Mucosa of gallbladder (tissue), 1 donor: Measurements from ENCODE around the gene RNF213. TPM values are rescaled to one million over a fixed set of nuclear protein-coding genes. Genes with fewer than 3 reads are reported as not detected.
"Not testable (repeated sequence)": the region's sequence is repeated elsewhere in the genome, so short reads cannot be mapped to it uniquely, and the experiment has no call there.

Source experiments
- DNase-seq: peaks from one replicate; pipeline ENCODE4 v3.0.0-alpha.2; 2020; ENCODE audit warnings: low spot score
- total RNA-seq: library from RNA; stranded (reverse); gene quantifications from one replicate; pipeline ENCODE4 v1.2.1, GENCODE V29; 2021
- donor health status: DM: no; HTN: no; CAD: no.

The RNF213 gene
- total RNA-seq, 1 donor from 2014 or later: 147 TPM

DNA sequence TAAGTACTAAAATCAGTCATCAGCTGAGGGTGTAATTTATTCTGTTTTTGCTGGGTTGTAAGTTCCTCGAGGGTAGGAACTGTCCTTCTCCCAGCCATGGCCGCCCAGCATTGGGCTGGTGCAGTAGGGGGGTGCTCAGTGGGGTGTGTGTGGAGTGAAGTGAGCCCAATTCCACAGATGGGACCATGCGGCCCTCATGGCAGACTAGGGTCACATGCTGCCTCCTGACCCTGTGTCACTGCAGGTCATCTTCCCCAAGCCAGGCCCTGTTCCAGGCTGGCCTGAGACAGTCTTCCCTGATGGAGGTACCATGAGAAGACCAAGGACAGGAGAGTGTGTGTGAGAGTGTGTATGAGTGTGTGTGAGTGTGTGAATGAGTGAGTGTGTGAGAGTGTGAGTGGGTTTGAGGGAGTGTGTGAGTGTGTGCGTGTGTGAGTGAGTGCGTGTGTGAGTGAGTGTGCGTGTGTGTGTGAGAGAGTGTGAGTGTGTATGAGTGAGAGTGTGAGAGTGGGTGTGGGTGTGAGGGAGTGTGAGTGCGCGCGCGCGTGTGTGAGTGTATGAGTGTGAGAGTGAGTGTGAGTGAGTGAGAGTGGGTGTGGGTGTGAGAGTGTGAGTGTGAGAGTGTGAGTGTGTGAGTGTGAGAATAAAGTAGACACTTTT lies 36.7 kb upstream of the RNF213 start:
- DNase-seq: no peak

DNA sequence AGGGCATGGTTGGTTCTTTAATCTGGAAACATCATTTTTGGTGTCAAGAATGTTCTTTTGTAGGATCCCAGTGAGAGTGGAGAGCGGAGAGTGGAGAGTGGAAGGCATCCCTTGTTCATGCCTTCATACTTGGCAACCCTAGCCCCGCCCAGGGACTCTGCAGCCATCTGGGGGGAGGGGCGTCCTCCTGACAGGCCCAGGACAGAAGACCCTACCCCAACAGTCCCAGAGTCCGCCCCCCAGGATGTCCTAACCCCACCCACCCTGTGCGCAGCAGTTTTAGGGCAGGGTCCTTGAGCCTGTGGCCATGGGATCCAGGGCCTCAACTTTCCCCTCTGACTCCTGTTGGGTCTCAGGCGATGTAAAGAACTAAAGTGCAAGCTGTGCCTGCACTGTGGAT lies 36.0 kb upstream of the RNF213 start:
- no peak for DNase-seq

DNA sequence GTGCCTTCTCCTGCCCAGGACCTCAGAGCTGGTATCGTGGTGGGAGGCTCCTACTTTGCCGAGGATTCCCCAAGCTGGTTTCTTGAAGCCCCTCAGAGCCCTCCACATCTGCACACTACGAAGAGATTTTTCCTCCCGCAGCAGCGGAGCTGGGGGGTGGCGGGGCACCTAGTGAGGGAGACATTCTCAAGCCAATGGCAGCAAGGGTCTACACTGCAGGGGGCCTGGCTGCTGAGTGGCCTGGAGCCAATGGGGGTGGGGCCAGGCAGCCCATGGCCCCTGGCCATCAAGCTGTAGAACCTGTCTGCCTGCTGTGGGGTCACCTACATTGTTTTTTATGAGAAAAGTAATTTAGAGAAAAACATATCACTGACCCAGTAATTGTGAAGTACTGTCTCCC lies 35.4 kb upstream of the RNF213 start:
- no peak for DNase-seq

DNA sequence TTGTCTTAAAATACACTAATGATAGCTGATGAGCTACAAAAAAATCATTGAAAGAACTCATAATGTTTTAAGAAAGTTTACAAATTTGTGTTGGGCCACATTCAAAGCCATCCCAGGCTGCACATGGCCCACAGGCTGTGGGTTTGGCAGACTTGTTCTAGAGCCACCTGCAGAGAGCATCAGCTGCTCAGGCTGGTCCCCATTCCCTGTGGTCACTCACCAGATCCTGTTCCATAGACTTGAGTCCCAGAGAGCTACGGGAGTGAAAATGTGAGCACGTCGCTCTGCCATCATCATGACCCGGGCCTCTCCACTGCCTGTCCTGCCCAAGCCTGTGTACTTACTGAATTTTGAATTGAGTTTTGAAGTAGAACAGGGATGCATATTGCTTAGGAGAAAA lies 33.5 kb upstream of the RNF213 start:
- no peak for DNase-seq

DNA sequence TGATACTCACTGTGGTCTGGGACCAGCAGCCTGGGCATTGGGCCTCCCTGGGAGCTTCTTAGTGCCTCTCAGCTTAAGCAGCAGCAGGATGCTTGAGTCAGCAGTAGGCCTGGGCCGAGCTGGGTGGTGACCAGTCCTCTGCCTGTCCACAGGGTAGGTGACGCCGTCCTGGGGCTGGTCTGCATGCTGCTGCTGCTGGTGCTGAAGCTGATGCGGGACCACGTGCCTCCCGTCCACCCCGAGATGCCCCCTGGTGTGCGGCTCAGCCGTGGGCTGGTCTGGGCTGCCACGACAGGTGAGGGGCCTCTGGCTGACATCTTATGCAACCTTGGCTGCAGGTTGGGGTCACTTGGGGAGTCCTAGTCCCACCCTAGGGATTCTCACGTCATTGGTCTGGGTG lies 33.0 kb upstream of the RNF213 start:
- no peak for DNase-seq

DNA sequence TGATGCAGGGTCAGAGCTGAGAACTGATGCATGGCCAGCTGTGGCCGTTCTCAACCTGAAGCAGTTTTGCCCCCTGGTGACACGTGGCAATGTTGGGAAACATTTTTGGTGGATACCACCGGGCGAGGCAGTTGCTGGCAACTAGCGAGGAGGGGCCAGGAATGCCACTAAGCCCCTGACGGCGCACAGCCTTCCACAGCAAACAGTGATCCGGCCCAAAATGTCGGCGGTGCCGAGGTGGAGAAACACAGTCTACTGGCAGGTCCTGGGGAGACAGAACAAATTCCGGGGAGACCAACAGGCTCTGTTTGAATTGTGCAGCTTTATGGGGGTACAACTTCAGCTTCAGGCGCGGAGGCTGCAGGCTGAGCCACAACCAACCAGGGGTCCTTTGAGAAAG lies 32.2 kb upstream of the RNF213 start:
- no peak for DNase-seq

DNA sequence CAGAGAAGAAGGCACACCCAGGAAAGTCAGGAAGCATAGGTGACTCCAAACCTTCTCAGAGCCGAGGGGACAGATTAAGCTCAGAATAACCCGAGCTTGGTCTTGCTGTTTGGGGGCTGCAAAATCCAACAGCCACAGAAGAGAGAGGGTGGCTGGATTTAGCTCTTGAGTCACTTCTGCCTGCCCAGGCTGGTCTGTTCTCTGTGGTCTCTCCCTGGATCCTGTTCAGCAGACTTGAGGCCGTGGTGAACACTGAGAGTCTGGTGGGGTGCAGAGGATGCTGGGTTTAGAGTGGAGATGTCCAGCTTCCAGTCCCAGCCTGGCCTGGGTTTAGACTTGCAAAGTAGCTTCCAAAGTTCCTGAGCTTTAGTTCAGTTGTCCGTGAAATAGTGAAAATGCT lies 31.6 kb upstream of the RNF213 start:
- DNase-seq: no peak

DNA sequence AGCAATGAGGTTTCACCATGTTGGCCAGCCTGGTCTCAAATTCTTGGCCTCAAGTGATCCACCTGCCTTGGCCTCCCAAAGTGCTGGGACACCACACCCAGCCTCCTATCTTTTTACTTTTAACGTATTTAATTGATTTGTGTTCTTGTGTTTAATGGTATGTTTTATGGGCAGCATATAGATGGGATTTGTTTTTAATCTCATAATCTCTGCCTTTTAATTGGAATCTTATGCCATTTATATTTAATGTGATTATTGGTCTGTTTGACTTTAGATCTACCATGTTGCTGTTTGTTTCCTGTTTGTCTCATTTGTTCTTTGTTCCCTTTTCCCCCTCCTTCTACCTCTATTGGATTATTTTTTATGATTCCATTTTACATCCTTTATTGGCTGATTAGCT lies 28.2 kb upstream of the RNF213 start:
- no peak for DNase-seq

DNA sequence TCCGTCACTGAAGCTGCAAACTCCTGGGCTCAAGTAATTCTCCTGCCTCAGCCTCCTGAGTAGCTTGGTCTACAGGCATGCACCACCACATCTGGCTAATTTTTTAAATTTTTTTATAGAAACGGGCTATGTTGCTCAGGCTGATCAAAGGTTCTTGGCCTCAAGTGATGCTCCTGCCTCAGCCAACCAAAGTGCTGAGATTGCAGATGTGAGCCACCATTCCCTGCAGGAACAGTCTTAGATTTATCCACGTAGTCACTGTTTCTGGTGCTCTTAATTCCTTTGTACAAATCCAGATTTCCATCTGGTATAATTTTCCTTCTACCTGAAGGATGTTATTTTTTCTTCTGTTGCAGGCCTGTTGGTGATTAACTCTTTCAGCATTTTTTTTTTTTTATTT lies 27.4 kb upstream of the RNF213 start:
- DNase-seq: no peak

DNA sequence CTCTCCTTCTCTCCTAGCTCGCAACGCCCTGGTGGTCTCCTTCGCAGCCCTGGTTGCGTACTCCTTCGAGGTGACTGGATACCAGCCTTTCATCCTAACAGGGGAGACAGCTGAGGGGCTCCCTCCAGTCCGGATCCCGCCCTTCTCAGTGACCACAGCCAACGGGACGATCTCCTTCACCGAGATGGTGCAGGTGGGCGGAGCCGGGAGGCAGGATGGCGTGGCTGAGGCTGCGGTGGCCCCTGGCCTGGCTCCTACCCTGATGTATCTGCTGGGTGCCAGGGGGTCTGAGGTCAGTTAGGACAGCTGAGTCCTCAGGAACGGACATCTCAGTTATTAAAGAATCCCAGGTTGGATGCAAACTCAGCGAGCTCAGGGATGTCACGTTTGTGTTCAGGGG lies 23.7 kb upstream of the RNF213 start:
- no peak for DNase-seq

DNA sequence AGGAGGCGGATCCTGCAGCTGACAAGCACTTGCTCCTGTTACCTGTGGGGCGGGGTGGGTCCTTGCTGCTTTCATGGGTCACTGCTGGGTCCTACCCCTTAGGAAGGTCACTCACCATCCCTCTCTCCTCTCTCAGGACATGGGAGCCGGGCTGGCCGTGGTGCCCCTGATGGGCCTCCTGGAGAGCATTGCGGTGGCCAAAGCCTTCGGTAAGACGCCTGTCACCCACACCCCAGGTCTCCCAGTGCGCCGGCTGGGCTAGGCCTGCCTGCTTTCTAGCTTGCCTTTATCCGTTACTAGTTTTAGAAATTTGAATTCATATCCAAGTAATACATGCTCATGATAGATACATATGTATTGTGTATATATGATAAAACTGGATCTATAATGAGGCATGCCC lies 23.3 kb upstream of the RNF213 start:
- DNase-seq: no peak

DNA sequence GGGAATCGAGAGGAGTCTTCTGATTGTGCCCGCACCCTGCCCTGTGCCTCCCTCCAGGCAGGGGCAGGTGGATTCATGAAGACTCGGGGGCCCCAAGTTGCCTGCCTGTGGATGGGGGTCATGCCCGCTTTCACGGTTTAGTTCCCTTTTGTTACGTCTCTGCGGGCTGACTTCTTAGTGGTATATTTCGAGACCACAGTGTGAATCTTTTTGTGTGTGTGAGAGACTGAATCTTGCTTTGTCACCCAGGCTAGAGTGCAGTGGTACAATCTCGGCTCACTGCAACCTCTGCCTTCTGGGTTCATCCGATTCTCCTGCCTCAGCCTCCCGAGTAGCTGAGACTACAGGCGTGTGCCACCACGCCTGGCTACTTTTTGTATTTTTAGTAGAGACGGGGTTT lies 18.1 kb upstream of the RNF213 start:
- DNase-seq: no peak

DNA sequence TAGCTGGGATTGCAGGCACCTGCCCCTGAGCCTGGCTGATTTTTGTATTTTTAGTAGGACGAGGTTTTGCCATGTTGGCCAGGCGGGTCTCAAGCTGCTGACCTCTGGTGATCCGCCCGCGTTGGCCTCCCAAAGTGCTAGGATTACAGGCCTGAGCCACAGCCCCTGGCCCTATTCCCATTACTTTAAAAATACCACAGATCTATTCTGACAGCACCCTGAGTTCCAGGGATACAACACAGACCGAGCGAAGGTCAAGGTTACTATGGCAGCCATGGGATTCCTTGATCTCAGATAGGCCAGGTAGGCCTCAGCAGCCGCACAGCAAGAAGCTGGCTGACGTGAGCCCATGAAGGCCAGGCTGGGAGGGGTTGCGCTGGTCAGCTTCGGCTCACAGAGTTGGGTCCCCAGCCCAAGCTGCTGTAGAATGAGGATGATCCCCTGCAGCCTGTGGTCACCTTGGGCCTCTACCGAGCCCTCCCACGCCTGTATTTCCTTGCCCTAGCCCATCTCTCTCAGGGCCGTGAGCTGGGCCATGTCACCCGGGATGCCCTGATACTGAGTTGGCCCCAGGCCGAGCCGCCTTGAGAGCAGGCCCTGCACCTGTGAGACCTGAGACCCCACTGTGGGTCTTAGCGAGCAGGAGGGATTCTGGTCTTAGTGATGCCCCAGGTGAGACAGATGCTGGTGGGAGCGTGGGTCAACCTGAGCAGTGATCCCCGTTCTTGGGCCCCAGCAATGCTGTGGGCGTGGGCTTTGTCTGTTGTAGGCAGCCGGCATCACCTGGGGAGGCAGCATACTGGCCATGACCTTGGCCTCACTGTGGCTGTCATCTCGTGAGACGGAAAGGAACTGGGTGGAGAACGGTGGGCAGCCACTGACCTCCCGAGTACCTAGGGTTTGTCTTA lies 16.9 kb upstream of the RNF213 start:
- DNase-seq: no peak

DNA sequence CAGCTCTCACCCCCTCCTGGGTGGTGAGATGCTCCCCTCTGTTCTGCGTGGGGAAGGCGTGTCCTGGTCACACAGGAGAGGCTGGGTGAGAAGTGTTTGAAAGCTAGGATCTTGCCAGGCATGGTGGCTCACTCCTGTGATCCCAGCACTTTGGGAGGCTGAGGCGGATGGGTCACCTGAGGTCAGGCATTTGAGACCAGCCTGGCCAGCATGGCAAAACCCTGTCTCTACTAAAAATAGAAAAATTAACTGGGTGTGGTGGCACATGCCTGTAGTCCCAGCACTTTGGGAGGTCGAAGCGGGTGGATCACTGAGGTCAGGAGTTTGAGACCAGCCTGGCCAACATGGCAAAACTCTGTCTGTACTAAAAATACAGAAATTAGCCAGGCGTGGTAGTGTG lies 16.2 kb upstream of the RNF213 start:
- not testable (repeated sequence) for DNase-seq

DNA sequence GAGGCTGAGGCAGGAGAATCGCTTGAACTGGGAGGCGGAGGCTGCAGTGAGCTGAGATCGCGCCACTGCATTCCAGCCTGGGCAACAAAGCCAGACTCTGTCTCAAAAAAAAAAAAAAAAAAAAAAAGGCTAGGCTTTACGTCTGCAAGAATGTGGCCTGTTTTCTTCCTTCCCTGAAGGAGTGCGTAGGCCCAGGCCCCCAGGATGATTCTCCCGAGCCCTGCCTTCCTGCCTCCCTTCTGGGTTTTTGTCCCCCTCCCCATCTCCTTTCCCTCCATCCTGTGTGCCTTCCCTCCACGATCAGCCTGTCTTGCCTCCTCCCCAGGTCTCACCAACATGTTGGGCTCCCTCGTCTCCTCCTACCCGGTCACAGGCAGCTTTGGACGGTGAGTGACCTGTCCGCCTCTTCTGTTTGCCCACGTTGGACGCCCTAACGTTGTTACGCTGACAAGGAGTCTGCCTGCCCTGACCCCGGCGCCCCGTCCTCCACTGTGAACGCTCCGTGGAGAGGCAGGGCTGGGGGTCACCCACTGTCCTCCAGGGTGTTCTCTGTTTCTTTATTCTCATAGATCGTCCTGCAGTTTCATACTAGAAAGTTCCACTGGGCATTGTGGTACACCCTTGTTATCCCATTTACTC lies 15.7 kb upstream of the RNF213 start:
- DNase-seq: no peak

DNA sequence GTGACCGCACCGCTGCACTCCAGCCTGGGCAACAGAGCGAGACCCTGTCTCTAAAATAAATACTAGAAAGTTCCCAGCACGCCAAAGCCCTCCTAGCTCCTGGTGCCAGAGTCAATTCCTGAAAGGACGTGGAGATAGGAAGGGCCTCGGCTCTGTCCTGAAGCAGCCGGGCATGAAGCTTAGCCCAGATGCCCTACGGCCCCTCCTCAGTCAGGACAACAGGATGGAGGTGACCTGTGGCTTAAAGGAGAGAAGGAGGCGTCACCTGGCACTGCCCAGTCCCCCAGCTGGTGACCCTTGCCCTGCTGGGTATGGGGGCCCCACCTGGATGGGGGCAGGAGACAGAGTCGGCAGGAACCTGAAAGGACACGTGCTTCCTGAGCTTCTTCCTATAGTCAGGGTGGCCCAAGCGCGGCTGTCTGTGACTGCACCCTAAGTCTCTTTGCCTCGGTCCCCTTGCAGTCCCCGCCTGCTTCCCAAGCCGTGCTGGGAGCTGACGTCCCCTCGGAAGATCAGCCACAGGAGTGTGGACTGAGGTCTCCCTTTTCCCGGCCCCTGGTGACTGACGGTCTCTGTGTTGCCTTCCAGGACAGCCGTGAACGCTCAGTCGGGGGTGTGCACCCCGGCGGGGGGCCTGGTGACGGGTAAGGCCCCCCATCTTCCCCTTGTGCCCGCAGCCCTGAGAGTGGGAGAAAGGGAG lies 14.9 kb upstream of the RNF213 start:
- no peak for DNase-seq

DNA sequence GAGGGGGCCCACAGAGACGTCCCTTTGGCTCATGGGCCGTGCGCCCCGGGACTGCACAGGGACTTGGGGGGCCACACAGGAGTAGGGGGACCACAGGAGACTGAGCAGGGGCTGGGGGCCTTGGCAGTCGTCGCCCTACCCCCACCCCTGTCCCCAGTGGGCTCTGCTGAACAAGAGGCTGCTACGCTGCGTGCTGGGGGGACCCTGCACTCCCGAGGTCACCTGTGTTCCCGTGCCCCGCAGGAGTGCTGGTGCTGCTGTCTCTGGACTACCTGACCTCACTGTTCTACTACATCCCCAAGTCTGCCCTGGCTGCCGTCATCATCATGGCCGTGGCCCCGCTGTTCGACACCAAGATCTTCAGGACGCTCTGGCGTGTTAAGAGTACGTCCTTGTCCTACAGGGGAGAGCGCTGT lies 14.4 kb upstream of the RNF213 start:
- no peak for DNase-seq

DNA sequence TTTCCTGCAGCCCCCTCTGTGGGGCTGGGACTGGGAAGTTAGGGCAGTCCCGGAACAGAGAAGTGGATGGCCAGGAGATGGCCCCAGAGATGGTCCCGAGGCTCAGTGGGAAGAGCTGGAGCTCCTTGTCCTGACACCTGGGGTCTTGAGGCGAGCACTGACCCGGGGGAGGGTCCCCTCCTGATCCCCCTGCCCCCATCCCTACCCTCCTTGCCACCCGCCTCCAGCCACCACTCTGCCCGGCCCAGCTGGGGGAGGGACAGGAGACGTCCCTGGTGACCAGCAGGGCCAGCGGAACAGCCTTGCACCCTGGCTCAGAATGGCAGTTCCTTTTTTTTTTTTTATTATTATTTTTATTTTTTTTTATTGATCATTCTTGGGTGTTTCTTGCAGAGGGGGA lies 13.9 kb upstream of the RNF213 start:
- no peak for DNase-seq

DNA sequence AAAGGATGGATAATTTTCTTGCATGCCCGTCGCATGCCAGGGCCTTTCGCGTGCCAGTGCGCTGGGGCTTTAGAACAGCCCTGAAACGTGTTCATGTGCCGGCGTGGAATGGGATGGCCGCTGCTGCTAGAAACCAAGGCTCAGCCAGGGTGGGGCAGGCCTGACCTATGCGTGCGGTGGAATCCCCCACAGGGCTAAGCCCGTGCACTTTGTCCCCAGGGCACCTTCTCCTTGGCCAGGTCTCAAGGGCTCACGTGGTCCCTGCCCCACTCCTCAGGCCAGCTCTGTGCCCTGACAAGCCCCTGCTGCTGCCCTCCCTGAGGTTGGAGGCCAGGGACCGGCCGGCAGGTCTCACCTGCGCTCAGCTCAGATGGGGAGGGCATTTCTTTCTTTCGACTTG lies 13.1 kb upstream of the RNF213 start:
- DNase-seq: no peak

DNA sequence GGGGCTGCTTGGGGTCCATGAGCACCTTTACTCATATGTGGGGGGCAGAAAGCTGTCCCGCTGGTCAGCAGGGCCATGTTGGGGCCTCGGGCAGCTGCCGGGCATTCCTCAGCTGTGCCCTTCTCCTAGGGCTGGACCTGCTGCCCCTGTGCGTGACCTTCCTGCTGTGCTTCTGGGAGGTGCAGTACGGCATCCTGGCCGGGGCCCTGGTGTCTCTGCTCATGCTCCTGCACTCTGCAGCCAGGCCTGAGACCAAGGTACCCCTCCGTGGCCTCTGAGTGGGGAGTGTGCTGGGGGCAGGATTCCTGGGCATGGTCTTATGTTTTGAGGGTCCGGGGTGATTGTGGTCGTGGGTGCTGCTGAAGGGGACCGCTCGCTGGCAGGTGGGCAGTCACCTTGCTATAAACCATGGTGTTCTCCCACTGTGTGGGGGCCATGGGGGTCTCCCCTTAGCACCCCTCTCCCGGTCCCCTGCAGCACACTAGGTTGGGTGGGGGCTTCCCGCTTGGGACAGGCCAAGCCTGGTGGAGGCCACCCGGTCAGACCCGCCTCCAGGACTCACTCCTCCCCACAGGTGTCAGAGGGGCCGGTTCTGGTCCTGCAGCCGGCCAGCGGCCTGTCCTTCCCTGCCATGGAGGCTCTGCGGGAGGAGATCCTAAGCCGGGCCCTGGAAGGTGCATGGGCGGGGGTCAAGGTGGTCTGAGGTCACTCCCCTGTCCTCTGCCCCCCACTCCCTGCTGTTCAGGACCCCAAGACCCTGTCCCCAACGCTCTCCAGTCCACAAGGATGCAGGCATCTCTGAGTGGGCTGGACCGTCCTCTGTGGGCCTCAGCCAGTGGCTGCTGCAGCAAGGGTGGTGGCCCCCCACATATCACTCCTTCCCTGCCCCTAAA lies 12.4 kb upstream of the RNF213 start:
- DNase-seq: no peak
